T-cell (primary cell): ENCODE results near the gene RASA1. TPM values are rescaled to one million over a fixed set of nuclear protein-coding genes. Genes with fewer than 3 reads are reported as not detected.
A peak's percentile ranks its signal among the peaks of the same experiment; 100 is the strongest.

Source experiments
- ATAC-seq, 4 experiments: fragments of 200-7000 bp in 3 of 4; fragments of 150-1000 bp in 1 of 4; cut with Tn5 transposase; replicated peaks in 1 of 4; 1 replicate in 3 of 4; 2 replicates in 1 of 4; pipeline ENCODE4 v1.10.0; 2021; ENCODE audit warnings: moderate library complexity in 3 of 4, mild to moderate bottlenecking in 2 of 4, moderate number of reproducible peaks in 1 of 4
- CTCF ChIA-PET, 2 donors: fragments of 300-600 bp; sonication (Branson Sonifier 250); formaldehyde crosslinking; loops; one replicate each; lab custom pipeline; 2022; ENCODE audit warnings: antibody characterized with exemption in 2 of 2; lab: Charles Lee
- POLR2A ChIA-PET, 2 donors: fragments of 300-600 bp; sonication (Branson Sonifier 250); formaldehyde crosslinking; loops; one replicate each; lab custom pipeline; 2022; ENCODE audit warnings: antibody characterized with exemption in 2 of 2; lab: Charles Lee
- DNase-seq, 35 experiments: peaks; one replicate each; pipeline versions ENCODE4 v3.0.0 to v3.0.0-alpha.2; 2013 to 2023
- H3K27ac ChIP-seq: one replicate; pipeline ENCODE4 v1.5.1; 2013; ENCODE audit warnings: low read length
- H3K27me3 ChIP-seq, 2 experiments: replicated peaks in 1 of 2; 1 replicate in 1 of 2; 2 replicates in 1 of 2; pipeline versions ENCODE4 v1.6.1 to v1.7.0; 2013; ENCODE audit warnings: low read length in 1 of 2, mixed read lengths in 1 of 2; ENCODE audit not compliant: control insufficient read depth in 2 of 2, insufficient read depth in 2 of 2; ENCODE audit errors: extremely low read depth in 1 of 2
- H3K36me3 ChIP-seq, 2 donors: 1 replicate in 1 of 2; 2 replicates in 1 of 2; pipeline versions ENCODE4 v1.6.1 to v1.7.0; 2013; ENCODE audit warnings: low read length in 1 of 2; ENCODE audit not compliant: control insufficient read depth in 2 of 2, insufficient read depth in 1 of 2; ENCODE audit errors: extremely low read depth in 1 of 2
- H3K4me1 ChIP-seq, 2 experiments: 1 replicate in 1 of 2; 2 replicates in 1 of 2; pipeline versions ENCODE4 v1.6.1 to v1.7.0; 2013; ENCODE audit warnings: low read length in 2 of 2, mixed read lengths in 1 of 2; ENCODE audit not compliant: insufficient read depth in 2 of 2, control insufficient read depth in 1 of 2; ENCODE audit errors: extremely low read depth in 1 of 2
- H3K4me3 ChIP-seq, 2 donors: 1 replicate in 1 of 2; 2 replicates in 1 of 2; pipeline versions ENCODE4 v1.5.1 to v1.7.0; 2013; ENCODE audit warnings: mild to moderate bottlenecking in 2 of 2, low read length in 1 of 2, moderate library complexity in 1 of 2; ENCODE audit not compliant: control insufficient read depth in 1 of 2; ENCODE audit errors: extremely low read depth in 1 of 2
- H3K9me3 ChIP-seq: 2 replicates; pipeline ENCODE4 v1.7.0; 2013
- H3K27ac Mint-ChIP-seq, 2 donors: one replicate each; pipeline ENCODE4 v1.8.0; 2020 to 2021; ENCODE audit warnings: mild to moderate bottlenecking in 2 of 2, mixed read lengths in 2 of 2
- H3K27me3 Mint-ChIP-seq, 2 donors: one replicate each; pipeline ENCODE4 v1.8.0; 2021 to 2022; ENCODE audit warnings: mixed read lengths in 2 of 2
- H3K36me3 Mint-ChIP-seq: one replicate; pipeline ENCODE4 v1.8.0; 2021; ENCODE audit warnings: mixed read lengths
- H3K4me1 Mint-ChIP-seq, 3 donors: one replicate each; pipeline ENCODE4 v1.8.0; 2020 to 2022; ENCODE audit warnings: mixed read lengths in 3 of 3, mild to moderate bottlenecking in 1 of 3
- H3K4me3 Mint-ChIP-seq, 3 donors: one replicate each; pipeline ENCODE4 v1.8.0; 2020 to 2022; ENCODE audit warnings: mild to moderate bottlenecking in 3 of 3, mixed read lengths in 3 of 3, moderate library complexity in 3 of 3
- H3K9me3 Mint-ChIP-seq, 3 donors: one replicate each; pipeline ENCODE4 v1.8.0; 2020 to 2022; ENCODE audit warnings: mixed read lengths in 3 of 3
- WGBS: methylation state at CpG from one replicate; pipeline ENCODE4 v1.1.5; 2013; ENCODE audit warnings: missing lambda C conversion rate; ENCODE audit not compliant: insufficient coverage; 5-methylcytosine and 5-hydroxymethylcytosine counted together
- total RNA-seq, 35 experiments: library from RNA in 6 of 35; stranded (reverse) in 6 of 35; fragments of 120-200 nt in 1 of 35; gene quantifications; one replicate each; pipeline versions ENCODE4 v1.2.1 to v1.2.4 and lab custom pipeline; 2013 to 2026

The RASA1 gene
- total RNA-seq, 5 donors from 2014 or later (not counting 1 experiment from before 2014, with no cell fraction given) = 23.9 to 32.5 (median 24.7) TPM

DNA sequence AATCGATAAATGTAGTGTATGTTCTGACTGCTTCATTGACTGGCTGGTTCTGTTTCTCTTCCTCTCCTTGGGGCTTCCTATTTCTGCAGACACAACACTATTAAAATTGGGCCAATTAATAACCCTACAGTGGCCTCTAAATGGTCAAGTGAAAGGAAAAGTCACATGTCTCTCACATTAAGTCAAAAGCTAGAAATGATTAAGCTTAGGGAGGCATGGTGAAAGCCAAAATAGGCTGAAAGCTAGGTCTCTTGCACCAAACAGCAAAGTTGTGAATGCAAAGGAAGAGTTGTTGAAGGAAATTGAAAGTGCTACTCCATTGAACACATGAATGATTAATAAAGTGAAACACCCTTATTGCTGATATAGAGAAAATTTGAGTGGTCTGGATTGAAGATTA lies 86.8 kb downstream of the RASA1 start:
- Histone ChIP-seq H3K27me3 (no peaks in the 10 kb centered on the region), H3K36me3 (peaks cover 0 to 12% of the 10 kb centered on the region in 2 donors), H3K9me3 (no peaks in the 10 kb centered on the region), H3K4me1 (no peaks in the 10 kb centered on the region), H3K4me3 (no peak overlapping the region), H3K27ac (no peak overlapping the region)
- Mint-ChIP-seq H3K9me3 (no peaks in the 10 kb centered on the region), H3K4me1 (peaks cover 21 to 24% (median 24%) of the 10 kb centered on the region in 3 donors), H3K36me3 (peaks cover 39% of the 10 kb centered on the region), H3K27ac (peak overlapping the region in 1 of 2 donors; percentile 56), H3K4me3 (no peak overlapping the region), H3K27me3 (no peaks in the 10 kb centered on the region)
- DNase-seq (no peak), ATAC-seq (no peak)
- WGBS = no CpG with 5 or more reads among the region's 1 CpG
- CTCF ChIA-PET = no interaction called here
- POLR2A ChIA-PET = no interaction called here

DNA sequence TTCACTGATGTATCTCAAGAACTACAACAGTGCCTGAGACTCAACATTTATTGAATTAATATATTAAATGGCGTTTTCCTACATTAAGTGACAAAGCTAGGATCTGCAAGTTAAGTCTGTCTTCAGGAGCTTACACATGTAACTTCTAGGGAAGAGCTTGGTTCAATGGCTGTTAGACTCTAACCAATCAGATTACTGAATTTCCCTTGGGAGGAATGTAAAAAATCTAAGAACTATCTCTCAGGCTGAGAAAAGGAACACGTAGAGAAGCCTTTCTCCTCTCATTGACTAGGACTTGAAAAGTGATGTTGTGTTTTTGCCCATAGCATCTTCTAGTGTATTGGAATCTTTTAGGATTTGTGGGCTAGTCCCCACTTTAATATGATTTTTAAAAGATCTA lies 91.4 kb downstream of the RASA1 start:
- Mint-ChIP-seq H3K27me3 (no peaks in the 10 kb centered on the region), H3K36me3 (peaks cover 46% of the 10 kb centered on the region), H3K9me3 (no peaks in the 10 kb centered on the region), H3K4me1 (peaks cover 24 to 34% (median 30%) of the 10 kb centered on the region in 3 donors), H3K27ac (no peak overlapping the region), H3K4me3 (no peak overlapping the region)
- H3K4me3 ChIP-seq = no peak overlapping the region
- DNase-seq (no peak), ATAC-seq (no peak)
- ChIA-PET CTCF (interaction anchor here in 1 of 2 donors (0.7 kb wide), 1 partner anchor 96 kb away, joined by 3 read pairs; no protein-coding TSS in a partner anchor), POLR2A (interaction anchor here (0.6 to 1.0 kb wide), 2 partner anchors 9 to 24 kb away, joined by 3 to 5 read pairs; no protein-coding TSS in a partner anchor)
- no CpG with 5 or more reads among the region's 2 CpGs for WGBS
- no peaks in the 10 kb centered on the region for H3K27me3 ChIP-seq
- peaks cover 0 to 11% of the 10 kb centered on the region in 2 donors for H3K36me3 ChIP-seq
- H3K4me1 ChIP-seq = peaks cover 0 to 8% of the 10 kb centered on the region in 2 experiments
- no peak overlapping the region for H3K27ac ChIP-seq
- no peaks in the 10 kb centered on the region for H3K9me3 ChIP-seq

DNA sequence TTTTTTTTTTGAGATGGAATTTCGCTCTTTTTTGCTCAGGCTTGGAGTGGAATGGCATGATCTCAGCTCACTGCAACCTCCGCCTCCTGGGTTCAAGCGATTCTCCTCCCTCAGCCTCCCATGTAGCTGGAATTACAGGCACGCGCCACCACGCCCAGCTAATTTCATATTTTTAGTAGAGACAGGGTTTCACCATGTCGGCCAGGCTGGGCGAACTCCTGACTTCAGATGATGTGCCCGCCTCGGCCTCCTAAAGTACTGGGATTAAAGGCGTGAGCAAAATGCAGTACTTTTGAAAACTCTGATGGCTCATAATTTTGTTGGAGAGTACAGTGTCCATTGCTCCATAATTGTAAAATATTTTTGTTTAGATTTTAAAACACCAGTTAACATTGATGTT lies 92.4 kb downstream of the RASA1 start:
- DNase-seq = no peak
- H3K36me3 Mint-ChIP-seq = peaks cover 46% of the 10 kb centered on the region

DNA sequence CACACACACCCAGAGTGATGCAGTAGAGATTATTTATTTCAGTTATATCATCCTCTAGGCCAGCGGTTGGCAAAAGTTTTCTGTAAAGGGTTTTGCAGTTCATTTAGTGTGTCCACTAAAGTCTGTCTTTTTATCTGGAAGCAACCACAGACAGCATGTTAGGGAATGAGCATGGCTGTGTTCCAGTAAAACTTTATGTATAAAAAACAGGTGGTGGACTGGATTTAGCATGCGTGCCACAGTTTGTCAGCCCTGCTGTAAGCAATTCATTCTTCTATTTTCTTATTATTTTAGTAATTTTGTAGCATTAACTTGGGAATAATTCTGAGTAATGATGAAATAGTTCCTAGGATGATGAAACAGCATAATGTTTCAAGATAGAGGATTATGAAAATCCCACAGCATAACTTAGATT lies 93.4 kb downstream of the RASA1 start:
- Histone ChIP-seq H3K27ac (no peak overlapping the region), H3K9me3 (no peaks in the 10 kb centered on the region), H3K27me3 (no peaks in the 10 kb centered on the region), H3K4me1 (peaks cover 0 to 15% of the 10 kb centered on the region in 2 experiments), H3K36me3 (peaks cover 0 to 13% of the 10 kb centered on the region in 2 donors), H3K4me3 (no peak overlapping the region)
- DNase-seq (no peak), ATAC-seq (no peak)
- Mint-ChIP-seq H3K27ac (peak overlapping the region in 1 of 2 donors; percentile 59), H3K27me3 (no peaks in the 10 kb centered on the region), H3K36me3 (peaks cover 40% of the 10 kb centered on the region), H3K4me3 (no peak overlapping the region), H3K4me1 (peaks cover 29 to 40% (median 34%) of the 10 kb centered on the region in 3 donors), H3K9me3 (no peaks in the 10 kb centered on the region)
- POLR2A ChIA-PET = no interaction called here
- CTCF ChIA-PET = no interaction called here
- no CpG with 5 or more reads among the region's 2 CpGs for WGBS

More for the DNA sequence above, 92.4 kb downstream of the RASA1 start:
- POLR2A ChIA-PET = interaction anchor here (0.6 kb wide), 2 partner anchors 32 to 419 kb away, joined by 3 read pairs; no protein-coding TSS in a partner anchor
- peaks cover 0 to 15% of the 10 kb centered on the region in 2 experiments for H3K4me1 ChIP-seq
- H3K4me3 ChIP-seq = no peak overlapping the region
- no peaks in the 10 kb centered on the region for H3K27me3 ChIP-seq
- no peak for ATAC-seq
- Mint-ChIP-seq H3K4me3 (no peak overlapping the region), H3K4me1 (peaks cover 29 to 38% (median 34%) of the 10 kb centered on the region in 3 donors), H3K27me3 (no peaks in the 10 kb centered on the region), H3K27ac (no peak overlapping the region), H3K9me3 (no peaks in the 10 kb centered on the region)
- peaks cover 0 to 15% of the 10 kb centered on the region in 2 donors for H3K36me3 ChIP-seq
- CTCF ChIA-PET = no interaction called here
- H3K9me3 ChIP-seq = no peaks in the 10 kb centered on the region
- WGBS = no CpG with 5 or more reads among the region's 11 CpGs
- H3K27ac ChIP-seq = no peak overlapping the region

DNA sequence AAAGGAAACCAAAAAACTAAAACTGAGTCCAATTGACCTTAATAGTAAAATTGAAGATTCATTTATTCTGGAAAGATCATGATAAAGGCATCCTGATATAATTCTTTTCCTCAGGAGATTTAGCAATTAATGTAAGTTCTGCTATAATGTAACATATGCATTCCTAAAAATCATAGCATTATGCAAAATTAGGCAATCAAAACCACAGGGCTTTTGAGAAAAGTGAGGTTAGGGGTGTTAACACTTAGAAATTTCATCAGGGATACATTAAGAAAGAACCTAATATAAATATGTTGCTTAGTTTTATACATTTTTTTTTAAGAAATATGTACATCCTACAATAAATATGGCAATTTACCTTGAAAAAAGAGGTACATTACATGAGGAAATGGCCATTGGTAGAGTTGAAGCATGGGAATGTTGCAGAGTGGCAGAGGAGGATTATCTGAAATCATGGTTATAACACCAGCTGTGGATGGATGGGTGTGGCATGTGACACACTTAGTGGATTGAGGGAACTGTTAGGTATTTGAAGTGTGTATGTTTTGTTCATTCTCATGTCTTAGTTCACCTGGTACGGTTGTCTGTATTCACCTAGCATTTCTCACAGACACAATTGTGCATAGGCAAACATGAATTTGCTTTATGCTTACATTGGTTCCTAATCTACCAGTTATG lies 94.0 kb downstream of the RASA1 start:
- Mint-ChIP-seq H3K36me3 (peaks cover 44% of the 10 kb centered on the region), H3K4me3 (no peak overlapping the region)

DNA sequence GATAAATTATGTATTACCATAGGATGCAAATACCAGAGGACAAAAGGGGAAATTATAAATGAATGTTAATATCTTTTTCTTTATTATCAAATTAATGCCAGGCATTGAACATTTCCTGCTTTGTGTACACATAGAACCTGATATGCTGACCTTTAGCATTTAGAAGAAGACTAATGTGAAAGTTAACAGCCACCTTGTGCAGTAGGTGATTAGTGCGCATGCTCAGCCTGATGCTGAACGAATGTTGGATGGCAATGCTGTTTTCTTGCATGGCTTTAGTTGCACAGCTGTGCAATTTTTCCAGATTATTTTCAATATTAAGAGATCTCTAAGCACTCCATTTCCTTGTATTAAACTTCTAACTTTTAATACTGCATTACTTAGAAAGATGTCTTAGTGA lies 99.6 kb downstream of the RASA1 start:
- ChIA-PET POLR2A (no interaction called here), CTCF (no interaction called here)
- Histone ChIP-seq H3K4me3 (no peak overlapping the region), H3K27me3 (no peaks in the 10 kb centered on the region), H3K36me3 (peaks cover 0 to 20% of the 10 kb centered on the region in 2 donors), H3K9me3 (no peaks in the 10 kb centered on the region), H3K27ac (no peak overlapping the region), H3K4me1 (peaks cover 0 to 18% of the 10 kb centered on the region in 2 experiments)
- ATAC-seq = no peak
- Mint-ChIP-seq H3K27me3 (no peaks in the 10 kb centered on the region), H3K27ac (no peak overlapping the region), H3K9me3 (no peaks in the 10 kb centered on the region), H3K4me1 (peaks cover 12 to 30% (median 23%) of the 10 kb centered on the region in 3 donors), H3K4me3 (no peak overlapping the region), H3K36me3 (peaks cover 33% of the 10 kb centered on the region)
- no CpG with 5 or more reads among the region's 2 CpGs for WGBS
- DNase-seq = no peak

More for the DNA sequence above, 94.0 kb downstream of the RASA1 start:
- ATAC-seq = no peak
- WGBS = no CpG with 5 or more reads among the region's 1 CpG
- peaks cover 0 to 16% of the 10 kb centered on the region in 2 donors for H3K36me3 ChIP-seq
- no peaks in the 10 kb centered on the region for H3K27me3 ChIP-seq
- Mint-ChIP-seq H3K27ac (peak overlapping the region; percentile 23 to 28), H3K9me3 (no peaks in the 10 kb centered on the region), H3K4me1 (peaks cover 29 to 44% (median 36%) of the 10 kb centered on the region in 3 donors), H3K27me3 (no peaks in the 10 kb centered on the region)
- H3K4me1 ChIP-seq = peaks cover 0 to 15% of the 10 kb centered on the region in 2 experiments
- H3K9me3 ChIP-seq = no peaks in the 10 kb centered on the region
- no peak overlapping the region for H3K27ac ChIP-seq
- DNase-seq = no peak
- POLR2A ChIA-PET = interaction anchor here (0.6 to 0.7 kb wide), 2 partner anchors 15 to 22 kb away, joined by 3 read pairs; no protein-coding TSS in a partner anchor
- CTCF ChIA-PET = interaction anchor here in 1 of 2 donors (0.6 kb wide), 1 partner anchor 24 kb away, joined by 3 read pairs; no protein-coding TSS in a partner anchor
- no peak overlapping the region for H3K4me3 ChIP-seq
